Measurements from ENCODE around the gene ASH1L.
A peak's percentile ranks its signal among the peaks of the same experiment; 100 is the strongest.
"Not testable (repeated sequence)": the region's sequence is repeated elsewhere in the genome, so short reads cannot be mapped to it uniquely, and the experiment has no call there.

The ASH1L gene

DNA sequence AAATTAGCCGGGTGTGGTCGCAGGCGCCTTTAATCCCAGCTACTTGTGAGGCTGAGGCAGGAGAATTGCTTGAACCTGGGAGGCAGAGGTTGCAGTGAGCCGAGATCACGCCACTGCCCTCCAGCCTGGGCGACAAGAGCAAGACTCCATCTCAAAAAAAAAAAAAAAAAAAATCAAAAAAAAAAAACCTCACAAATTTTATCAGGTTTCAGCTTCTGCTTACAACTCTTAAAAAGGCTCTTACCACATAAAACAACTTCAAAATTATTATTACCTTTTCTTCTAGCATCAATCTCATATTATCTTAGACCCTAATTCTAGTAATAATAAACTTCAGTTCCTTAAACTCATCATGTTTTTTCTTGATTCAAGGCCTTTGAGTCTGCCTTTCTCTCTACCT lies 120.2 kb downstream of the ASH1L start:
- not testable (repeated sequence) for DNase-seq (ENCODE audit: low read depth)

DNA sequence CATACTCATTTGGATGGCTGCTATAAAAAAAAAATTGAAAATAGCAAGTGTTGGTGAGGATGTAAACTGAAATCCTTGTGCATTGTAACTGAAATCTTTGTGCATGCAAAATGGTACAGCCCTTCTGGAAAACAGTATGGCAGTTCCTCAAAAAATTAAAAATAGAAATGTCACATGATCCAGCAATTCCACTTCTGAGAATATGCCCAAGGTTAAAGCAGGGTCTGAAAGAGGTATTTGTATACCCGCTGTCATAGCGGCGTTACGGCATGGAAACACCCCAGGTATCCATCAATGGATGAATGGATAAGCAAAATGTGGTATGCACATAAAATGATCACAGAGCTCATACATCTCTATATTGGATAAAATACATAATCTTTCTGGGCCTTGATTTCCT lies 125.2 kb downstream of the ASH1L start:
- DNase-seq (ENCODE audit: low read depth): no peak

DNA sequence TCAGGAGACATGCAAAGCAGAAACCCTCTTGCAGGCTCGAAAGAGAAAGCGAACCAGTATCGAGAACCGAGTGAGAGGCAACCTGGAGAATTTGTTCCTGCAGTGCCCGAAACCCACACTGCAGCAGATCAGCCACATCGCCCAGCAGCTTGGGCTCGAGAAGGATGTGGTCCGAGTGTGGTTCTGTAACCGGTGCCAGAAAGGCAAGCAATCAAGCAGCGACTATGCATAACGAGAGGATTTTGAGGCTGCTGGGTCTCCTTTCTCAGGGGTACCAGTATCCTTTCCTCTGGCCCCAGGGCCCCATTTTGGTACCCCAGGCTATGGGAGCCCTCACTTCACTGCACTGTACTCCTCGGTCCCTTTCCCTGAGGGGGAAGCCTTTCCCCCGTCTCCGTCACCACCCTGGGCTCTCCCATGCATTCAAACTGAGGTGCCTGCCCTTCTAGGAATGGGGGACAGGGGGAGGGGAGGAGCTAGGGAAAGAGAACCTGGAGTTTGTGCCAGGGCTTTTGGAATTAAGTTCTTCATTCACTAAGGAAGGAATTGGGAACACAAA lies 128.7 kb downstream of the ASH1L start:
- DNase-seq (ENCODE audit: low read depth): not testable (repeated sequence)

DNA sequence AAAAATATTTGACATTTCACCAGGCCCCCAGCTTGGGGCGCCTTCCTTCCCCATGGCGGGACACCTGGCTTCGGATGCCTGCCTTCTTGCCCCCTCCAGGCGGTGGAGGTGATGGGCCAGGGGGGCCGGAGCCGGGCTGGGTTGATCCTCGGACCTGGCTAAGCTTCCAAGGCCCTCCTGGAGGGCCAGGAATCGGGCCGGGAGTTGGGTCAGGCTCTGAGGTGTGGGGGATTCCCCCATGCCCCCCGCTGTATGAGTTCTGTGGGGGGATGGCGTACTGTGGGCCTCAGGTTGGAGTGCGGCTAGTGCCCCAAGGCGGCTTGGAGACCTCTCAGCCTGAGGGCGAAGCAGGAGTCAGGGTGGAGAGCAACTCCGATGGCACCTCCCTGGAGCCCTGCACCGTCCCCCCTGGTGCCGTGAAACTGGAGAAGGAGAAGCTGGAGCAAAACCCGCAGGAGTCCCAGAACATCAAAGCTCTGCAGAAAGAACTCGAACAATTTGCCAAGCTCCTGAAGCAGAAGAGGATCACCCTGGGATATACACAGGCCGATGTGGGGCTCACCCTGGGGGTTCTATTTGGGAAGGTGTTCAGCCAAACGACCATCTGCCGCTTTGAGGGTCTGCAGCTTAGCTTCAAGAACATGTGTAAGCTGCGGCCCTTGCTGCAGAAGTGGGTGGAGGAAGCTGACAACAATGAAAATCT lies 129.3 kb downstream of the ASH1L start:
- DNase-seq (ENCODE audit: low read depth): not testable (repeated sequence)

DNA sequence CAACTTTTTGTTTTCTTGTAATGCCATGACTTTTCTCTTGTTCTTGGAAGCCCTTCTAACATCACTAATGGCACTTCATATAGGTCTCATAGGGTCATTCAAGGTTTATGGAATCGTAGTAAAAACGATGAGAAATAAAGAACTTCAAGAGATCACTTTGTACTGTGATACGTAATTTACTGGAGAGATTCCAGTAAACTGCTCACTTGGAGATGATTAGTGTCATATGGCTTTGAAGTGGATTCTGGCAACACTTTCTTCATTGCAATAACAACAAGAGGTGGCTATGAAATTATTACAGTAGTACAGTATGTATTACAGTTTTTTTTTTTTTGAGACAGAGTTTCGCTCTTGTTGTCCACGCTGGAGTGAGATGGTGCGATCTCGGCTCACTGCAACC lies 138.5 kb downstream of the ASH1L start:
- peak; percentile 6 for DNase-seq (ENCODE audit: low read depth)

DNA sequence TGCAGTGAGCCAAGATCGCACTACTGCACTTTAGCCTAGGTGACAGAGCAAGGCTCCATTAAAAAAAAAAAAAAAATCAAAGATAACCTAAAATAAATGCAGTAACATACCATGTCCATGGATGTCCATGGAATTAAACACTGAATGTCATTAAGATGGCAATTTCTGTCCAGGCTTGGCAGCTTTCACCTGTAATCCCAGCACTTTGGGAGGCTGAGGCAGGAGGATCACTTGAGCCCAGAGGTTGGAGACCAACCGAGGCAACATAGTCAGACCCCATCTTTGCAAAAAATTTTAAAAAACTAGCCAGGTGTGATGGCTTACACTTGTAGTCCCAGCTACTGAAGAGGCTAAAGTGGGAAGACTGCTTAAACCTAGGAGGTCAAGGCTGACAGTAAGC lies 141.8 kb downstream of the ASH1L start:
- DNase-seq (ENCODE audit: low read depth): no peak

DNA sequence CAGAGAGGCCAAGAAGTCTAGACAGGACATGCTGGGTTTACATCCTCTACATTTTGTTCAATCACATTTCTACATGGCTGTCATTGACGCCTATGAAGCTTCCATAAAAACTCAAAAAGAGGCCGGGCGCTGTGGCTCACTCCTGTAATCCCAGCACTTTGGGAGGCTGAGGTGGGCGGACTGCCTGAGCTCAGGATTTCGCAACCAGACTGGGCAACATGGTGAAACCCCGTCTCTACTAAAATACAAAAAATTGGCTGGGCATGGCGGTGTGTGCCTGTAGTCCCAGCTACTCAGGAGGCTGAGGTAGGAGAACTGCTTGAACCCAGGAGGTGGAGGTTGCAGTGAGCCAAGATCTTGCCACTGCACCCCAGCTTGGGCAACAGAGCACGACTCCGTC lies 150.8 kb downstream of the ASH1L start:
- DNase-seq (ENCODE audit: low read depth): peak; percentile 9

DNA sequence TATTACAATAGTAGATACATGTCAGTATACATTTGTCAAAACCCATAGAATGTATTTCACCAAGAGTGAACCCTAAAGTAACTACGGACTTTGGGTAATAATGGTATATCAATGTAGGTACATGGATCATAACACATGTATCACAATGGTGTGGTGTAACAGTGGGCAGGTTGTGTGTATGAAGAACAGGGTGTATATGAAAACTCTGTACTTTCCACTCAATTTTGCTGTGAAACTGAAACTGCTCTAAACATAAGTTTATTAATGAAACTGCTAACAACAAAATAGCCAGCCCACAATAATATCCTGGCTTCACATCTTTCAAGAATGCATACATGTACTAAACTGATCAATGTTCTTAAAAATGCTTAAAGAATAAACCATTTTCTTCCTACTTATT lies 151.7 kb downstream of the ASH1L start:
- no peak for DNase-seq (ENCODE audit: low read depth)

DNA sequence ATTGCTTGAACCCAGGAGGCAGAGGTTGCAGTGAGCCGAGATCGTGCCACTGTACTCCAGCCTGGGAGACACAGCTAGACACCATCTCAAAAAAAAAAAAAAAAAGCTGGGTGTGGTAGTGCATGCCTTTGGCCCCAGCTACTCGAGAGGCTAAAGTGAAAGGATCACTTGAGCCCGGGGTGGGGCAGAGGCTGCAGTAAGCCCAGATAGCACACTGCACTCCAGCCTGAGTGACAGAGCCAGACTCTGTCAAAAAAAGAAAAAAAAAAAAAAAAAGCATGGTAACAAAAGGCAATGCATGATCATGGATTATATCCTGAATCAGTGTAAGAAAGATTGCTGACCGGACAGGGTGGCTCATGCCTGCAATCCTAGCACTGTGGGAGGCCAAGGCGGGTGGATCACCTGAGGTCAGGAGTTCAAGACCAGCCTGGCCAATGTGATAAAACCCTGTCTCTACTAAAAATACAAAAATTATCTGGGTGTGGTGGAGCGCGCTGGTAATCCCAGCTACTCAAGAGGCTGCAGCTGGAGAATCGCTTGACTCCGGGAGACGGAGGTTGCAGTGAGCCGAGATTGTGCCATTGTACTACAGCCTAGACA lies 165.6 kb downstream of the ASH1L start:
- DNase-seq (ENCODE audit: low read depth): no peak

DNA sequence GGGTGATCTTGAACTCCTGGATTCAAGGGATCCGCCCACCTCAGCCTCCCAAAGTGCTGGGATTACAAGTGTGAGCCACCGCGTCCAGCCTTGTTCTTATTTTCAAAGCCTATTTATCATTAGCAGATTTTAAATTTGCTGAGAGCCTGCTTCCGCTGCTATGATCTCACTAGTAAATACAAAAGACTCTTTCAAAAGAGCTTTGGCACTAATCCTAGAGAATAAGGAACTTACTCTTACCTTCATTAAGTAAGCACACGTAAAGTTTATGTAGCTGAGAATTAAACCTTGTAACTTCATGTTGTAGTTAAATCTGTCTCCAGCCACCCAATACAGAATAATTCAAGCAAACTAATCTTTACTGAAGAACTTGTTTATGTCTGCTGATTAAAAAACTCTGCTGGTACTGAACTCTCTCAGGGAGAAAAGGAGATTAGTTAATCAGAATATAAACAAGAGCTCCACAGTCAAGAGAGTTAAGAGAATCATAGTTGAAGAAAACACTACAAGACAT lies 169.6 kb downstream of the ASH1L start:
- peak; percentile 48 for DNase-seq (ENCODE audit: low read depth)

DNA sequence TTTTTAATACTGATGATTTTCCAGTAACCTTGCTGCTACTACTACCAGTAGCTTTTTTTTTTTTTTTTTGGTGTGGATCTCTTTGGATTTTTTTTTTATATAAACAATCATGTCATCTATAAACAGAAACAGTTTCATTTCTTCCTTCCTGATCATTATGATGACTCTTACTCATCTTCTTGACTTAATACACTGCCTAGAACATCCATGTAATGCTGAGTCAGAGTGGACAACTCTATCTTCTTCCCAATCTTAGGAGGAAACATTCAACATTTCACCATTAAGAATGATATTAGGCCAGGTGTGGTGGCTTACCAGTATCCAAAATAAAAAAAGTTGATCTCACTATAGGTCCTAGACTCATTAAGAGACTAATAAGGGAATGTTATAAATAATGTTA lies 172.8 kb downstream of the ASH1L start:
- peak; percentile 79 for DNase-seq (ENCODE audit: low read depth)

DNA sequence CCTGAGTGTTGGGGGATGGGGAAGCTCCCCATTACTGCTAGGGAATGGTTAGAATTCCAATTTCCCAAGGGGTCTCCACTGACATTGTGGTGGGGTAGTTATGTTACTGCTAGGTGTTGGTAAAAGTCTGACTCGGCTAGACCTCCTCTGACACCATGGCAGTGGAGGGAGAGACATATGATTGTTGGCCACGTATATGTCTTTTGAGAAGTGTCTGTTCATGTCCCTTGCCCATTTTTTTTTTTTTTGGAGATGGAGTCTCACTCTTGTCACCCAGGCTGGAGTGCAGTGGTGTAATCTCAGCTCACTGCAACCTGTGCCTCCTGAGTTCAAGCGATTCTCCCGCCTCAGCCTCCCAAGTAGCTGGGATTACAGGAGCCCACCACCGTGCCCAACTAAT lies 176.8 kb downstream of the ASH1L start:
- DNase-seq (ENCODE audit: low read depth): not testable (repeated sequence)

DNA sequence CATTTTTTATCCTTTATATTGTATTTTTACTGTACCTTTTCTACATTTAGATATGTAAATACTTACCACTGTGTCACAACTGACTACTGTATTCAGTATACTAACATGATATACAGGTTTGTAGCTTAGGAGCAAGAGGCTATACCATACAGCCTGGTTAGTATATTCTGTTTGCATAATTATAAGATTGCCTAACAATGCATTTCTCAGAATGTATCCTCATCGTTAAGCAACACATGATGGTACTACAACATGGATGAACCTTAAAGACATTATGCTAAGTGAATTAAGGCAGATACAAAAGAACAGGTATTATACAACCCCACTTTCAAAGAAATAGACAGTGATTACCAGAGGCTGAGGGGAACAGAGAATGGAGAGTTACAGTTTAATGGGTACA lies 179.2 kb downstream of the ASH1L start:
- no peak for DNase-seq (ENCODE audit: low read depth)

DNA sequence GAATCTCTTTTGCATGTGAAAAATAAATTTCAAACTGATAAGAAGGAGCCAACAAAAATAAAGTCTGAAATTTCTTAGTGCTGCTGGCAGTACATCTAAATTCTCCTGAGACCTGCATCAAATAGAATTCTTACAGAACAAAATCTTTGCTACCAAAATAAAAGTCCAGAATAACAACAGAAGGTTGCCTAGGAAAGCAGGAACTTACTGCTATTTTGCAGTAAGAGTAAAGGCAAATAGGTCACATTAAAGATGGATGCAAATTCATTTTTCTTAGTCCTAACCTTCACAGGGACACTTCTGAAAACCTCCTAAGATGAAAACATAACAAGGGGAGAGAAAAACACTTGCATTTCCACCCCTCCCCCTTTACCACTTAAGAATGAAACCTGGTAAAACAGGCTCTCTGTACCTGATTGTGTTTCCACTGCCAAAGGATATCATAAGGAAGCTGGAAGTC lies 182.9 kb downstream of the ASH1L start:
- DNase-seq (ENCODE audit: low read depth): peak; percentile 83

DNA sequence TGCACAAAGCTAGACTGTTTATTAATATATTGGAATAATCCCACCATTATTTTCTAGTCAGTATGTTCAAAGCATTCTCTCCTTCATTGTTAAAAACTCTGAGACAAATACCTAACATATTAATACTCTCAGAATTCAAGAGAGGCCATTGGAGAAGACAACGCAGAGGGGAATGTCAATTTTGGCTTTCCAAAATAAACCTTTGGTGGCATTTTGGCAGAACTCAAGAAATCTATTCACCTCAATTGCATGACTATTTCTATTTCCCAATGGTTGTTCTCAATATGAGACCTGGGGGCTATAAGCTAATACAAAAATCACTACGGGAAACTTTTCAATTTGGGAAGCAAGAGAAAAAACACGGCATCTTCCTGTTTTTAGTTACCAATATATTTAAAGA lies 183.4 kb downstream of the ASH1L start:
- DNase-seq (ENCODE audit: low read depth): no peak

DNA sequence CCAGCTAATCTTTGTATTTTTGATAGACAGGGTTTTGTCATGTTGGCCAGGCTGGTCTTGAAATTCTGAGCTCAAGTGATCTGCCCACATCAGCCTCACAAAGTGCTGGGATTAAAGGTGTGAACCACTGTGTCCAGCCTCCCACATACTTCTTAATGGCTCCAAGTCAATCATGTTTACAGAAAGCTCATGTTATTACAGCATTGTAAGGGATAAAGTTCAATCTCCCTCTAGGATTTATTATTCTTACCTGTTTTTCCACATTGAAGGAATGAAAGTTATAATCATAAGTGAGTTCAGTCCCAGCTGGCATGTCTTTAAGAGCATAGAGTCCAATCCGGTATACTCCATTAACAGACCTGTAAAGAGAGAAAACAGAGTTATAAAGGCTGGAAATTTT lies 202.6 kb downstream of the ASH1L start:
- DNase-seq (ENCODE audit: low read depth): no peak

DNA sequence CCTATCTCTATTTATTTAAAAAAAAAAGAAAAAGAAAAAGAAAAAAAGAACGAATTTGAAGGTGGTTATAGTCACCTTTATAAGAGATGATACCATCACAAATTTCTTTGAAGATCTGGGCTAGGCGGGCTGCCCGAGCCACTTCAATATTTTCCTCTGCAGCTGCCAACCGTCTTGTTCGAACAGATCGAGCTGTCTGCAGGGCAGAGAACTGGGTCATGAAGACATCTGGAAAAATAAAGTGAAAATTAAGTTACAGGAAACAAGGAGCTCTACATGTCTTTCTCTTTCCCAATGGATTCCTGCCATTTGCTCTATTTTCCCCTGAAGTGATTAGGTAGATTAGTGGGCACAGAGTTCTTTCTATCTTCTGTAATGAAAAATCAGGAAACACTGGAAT lies 210.0 kb downstream of the ASH1L start:
- DNase-seq (ENCODE audit: low read depth): no peak

DNA sequence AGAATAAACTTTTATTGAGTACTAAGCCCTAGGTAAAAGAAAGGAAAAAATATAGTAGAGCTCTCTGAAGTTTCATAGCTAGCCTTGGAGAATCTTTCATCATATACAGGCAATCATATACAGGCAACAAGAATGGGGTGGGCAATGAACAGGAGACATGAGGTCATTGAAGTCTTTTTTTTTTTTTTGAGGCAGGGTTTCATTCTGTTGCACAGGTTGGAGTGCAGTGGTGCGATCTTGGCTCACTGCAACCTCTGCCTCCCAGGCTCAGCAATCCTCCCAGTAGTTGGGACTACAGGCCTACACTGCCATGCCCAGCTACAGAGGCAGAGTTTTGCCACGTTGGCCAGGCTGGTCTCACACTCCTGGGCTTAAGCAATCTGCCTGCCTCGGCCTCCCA lies 219.8 kb downstream of the ASH1L start:
- no peak for DNase-seq (ENCODE audit: low read depth)

DNA sequence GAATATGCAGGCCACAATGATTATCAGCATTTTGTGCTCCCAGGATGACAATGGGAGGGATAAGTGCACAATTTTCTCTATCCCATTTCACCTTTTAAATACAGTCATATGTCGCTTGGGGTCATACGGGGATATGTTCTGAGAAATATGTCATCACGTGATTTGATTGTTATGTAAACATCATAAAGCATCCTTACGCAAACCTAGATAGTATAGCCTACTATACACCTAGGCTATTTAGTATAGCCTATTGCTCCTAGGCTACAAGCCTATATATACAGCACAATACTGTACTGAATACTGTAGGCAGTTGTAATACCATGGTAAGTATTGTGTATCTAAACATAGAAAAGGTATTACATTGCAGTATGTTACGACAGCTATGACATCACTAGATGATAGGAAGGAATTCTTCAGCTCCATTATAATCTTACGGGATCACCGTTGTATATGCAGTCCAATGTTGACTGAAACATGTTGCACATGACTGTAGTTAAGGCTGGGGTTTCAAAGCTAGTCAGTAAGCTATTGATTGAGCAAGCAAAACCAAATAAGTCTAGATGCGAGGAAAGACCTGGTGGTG lies 223.0 kb downstream of the ASH1L start:
- DNase-seq (ENCODE audit: low read depth): peak; percentile 36

DNA sequence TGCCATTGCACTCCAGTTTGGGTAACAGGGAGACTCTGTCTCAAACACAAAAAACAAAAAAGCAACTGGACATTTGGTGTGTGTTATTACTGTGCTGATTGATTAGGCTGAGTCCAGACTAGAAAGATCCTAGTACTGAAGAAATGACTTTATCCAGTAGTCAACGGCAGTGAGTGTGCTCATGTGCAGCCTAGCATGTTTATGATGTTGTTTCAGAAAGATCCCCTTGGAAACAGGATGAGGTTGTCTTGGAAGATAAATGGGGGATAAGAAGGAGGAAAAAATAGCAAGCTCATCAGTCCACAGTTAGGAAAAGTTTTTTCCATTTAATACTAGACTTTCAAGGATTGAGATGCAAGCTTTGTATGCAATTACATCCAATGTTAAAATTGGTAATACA lies 227.6 kb downstream of the ASH1L start:
- no peak for DNase-seq (ENCODE audit: low read depth)

DNA sequence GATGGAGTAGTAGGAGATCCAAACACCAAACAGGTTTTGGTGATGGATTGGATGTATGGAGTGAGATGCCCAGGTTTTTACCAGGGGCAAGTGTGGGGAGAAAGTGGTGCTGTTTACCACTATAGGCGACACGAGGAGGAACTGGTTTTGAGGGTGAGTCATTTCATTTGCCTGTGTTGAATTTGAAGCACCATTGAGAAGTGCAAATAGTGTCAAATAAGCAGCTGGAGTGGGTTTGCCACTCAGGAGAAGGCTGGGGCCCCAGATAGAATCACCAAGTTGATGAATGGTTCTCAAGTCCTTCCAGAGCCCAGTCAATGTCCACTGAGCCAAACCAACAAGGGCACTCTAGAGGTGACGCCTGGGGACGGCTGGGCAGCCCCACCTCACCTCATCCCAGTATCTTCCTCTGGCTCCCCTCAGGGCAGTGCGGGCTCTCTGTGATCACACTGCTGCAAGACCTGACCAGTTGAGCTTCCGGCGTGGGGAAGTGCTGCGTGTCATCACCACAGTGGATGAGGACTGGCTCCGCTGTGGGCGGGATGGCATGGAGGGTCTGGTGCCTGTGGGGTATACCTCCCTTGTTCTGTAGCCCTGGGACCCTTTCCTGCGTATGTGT lies 232.5 kb downstream of the ASH1L start:
- DNase-seq (ENCODE audit: low read depth): peak; percentile 13

DNA sequence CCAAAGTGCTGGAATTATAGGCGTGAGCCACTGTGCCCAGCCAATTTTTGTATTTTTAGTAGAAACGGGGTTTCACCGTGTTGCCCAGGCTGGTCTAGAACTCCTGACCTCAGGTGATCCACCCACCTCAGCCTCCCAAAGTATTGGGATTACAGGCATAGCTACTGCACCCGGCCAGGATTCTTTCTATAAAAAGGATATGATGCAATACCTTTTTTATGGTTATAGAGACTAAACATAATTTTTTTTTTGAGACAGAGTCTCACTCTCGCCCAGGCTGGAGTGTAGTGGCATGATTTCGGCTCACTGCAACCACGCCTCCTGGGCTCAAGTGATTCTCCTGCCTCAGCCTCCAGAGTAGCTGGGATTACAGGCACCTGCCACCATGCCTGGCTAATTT lies 233.7 kb downstream of the ASH1L start:
- not testable (repeated sequence) for DNase-seq (ENCODE audit: low read depth)

DNA sequence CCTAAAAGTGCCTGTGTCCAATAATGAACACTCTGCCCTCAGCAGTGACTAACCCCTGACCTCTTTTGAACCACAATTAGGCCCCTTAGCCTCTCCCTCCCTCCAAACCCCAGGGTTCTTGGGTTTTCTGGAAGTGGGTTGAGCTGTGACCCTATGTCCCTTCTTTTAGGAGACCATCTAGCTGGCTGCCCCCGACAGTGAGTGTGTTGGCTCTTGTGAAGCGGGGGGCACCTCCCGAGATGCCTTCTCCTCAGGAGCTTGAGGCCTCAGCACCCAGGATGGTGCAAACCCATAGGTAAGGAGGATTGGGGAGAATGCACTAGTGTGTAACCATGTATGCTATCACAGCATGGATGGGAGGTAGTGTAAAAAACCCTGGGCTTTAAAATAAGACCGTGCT lies 234.6 kb downstream of the ASH1L start:
- DNase-seq (ENCODE audit: low read depth): no peak

All from iris pigment epithelial cell (primary cell).